Kidney capillary endothelial cell (primary cell): ENCODE data around the gene MYO3B.
"Not testable (repeated sequence)": the region's sequence is repeated elsewhere in the genome, so short reads cannot be mapped to it uniquely, and the experiment has no call there.

Experiments
- DNase-seq: peaks from one replicate; pipeline ENCODE4 v3.0.0-alpha.2; 2018; ENCODE audit warnings: low spot score

MYO3B gene

DNA sequence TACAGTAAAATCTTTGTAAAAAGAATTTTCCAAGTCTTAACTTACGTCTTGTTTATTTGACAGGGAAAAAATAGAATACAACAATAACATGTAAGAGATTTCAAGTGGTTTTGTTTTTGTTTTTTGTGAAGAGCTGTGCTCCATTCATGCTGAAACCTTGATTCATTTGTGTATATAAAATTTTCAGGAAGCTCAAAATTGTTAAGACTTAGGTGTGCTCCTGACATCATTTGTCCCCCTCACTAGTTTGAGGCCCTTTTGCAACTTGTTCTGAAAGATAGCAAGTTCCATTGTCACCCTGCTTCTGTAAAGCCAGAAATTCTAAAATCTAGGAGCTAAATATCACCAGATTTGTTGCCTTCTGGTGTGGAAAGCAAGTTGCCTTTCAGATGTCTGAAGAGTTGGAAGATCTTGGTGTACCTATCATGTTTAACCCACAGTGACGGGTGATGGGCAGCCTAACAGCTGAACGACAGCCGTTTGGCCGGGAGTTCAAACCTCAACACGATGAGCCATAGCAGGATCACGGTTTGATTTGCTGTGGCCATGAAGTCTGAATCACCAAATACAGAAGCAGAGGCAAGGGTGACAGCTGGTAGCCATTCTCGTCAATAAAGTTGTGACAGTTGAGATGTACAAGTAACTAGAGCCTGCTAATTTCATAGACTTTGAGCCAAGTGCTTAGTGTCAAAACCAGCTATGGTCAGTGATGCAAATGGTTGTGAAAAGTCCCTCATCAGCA, 331.7 kb downstream of the MYO3B start:
- no peak for DNase-seq

DNA sequence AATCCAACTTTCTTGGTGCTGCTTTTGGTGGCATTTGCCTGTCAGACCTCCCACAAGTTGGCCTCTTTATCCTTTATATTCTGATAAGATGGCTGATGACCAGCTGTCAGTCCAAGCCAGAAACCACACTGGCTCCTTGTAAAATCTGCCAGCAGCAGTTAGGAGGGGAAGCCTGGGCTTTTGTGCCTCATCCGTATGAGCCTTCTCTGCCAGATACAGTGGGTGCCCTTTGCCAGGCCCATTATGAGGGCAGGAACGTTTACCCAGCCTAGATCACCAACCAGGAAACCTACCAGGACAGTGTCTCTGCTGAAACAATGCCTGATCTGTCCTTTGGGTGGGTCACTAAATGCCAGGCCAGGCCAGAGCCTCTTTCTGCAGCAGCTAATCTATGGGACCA, 334.3 kb downstream of the MYO3B start:
- no peak for DNase-seq

DNA sequence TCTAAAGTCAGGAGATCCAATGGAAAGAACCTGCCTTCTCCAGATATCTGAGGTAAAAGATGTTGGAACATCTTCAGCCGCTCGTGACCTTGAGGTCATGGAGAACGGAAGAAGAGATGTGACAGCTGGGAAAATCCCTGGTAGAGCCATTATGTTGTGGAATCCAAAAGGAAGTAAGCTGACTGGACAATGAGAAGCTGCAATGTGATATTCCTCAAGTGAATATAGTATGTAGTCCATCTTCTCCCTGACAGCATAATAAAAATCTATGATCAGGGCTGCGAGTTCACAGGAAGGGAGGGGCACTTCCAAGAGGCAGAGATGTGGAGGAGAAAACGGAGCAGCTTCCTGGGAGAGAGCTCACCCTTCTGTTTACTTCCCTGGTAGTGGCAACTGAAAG, 336.2 kb downstream of the MYO3B start:
- DNase-seq, result no peak

DNA sequence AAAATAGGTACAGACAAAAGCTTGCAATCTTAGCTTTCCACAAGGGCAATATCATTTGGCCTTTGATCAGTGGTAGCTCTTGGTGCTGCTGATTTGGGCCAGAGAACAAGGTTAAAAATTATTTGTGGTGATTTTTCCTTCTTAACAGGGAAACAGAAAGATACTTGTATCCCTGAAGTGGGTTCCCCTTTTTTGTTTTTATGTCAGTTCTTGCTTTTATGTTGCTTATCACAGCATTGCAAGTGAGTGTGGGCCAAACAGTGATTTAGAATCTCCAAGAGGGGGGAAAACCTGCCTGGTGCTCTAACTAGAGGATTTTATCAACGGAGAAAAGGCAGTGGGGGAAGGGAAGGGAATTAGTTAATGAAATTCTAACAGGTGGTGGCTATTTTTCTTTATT, 339.6 kb downstream of the MYO3B start:
- no peak for DNase-seq

DNA sequence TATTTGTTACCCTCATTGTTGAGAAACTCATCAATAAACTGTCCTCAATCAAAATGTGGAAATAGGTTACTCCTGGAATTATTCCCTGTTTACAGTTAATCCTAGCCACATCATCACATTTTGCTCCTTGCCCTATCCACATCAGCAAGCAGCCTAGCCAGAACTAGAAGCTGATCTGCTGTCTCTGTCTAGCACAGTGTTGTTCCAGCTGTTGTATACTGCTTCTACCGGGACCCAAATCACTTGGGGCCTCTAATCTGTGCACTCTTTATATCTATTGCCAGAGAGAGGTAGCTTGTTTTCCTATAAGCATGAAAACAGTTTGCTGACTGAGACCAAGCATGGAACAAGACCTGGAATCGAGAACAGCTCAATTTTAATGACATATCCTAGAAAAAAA, 341.0 kb downstream of the MYO3B start:
- no peak for DNase-seq

GRCh38 chr2:170521299-170521698, 343.4 kb downstream of the MYO3B start:
- DNase-seq, result no peak

GRCh38 chr2:170523506-170523905, 345.6 kb downstream of the MYO3B start:
- no peak for DNase-seq

DNA sequence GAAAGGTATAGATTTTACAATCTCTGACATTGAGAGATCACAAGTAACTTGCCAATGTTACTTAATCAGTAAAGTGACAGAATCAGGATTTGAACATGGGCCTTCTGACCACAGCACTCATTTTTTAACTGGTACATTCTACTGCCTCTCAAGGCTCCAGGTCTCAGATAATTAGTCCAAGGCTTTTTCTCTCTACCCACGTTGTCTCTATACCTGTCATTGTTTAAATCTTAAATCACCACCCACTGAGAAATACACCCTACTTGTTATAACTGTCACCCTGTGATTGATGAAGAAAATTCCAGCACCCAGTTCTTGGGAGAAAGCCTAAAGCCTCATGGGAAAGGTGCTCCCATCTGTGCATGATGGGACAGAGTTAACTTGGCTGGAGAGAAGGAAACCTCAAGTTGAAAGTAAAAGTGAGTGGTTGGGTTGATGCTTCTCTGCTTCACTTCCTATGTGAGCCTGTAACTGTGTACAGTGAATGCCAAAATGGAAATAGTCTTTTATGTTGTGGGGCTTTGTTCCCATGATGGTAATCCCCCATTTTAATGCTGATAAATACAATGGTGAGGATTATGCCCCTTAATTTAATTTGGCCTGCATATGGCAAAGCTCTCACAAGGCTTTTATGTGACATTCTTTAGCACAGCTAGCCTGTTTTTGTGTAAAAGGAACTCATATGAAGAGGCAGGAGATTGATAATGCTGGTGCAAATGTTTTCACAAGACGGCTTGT, 347.1 kb downstream of the MYO3B start:
- DNase-seq, result no peak

DNA sequence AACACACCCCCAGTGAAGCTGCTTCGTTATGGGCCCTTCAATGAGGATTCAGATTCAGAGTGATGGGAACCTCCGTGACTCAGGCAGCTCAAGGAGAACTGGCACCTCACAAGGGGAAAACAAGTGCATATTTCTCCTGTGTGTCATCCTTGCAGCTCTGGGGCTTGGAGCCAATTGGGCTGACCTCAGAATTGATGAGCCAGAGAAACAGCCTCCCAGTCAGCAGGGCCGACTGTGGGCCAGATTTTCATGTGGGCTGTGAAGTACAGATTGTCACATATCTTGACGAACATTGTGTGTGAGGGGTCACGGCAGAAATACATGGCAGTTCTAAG, 347.6 kb downstream of the MYO3B start:
- DNase-seq, result peak; percentile 92

DNA sequence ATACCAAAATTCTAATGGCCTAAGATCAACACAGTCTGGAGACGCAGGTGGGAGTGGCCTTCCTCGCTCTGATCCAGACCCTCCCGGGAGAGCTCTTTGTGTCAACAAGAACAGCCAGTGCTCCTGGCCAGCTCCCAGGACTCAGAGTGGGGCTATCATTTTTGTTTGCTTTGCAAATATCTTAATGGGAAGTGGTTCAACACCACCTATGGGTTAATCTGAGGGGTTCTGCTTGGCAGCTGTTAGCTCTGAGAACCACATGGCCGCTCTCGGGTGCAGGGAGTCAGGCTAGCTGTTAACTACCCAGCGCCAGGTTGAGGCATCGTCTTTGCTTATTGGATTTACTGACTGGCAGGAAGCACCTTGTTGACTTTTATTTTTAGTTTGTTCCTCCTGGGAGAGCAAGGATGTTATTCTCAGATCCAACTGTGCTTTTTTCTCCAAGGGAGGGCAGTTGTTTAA, 352.4 kb downstream of the MYO3B start:
- DNase-seq, result no peak

GRCh38 chr2:170530803-170531564, 353.0 kb downstream of the MYO3B start:
- no peak for DNase-seq

- DNase-seq, result no peak
These were observed 353.9 kb downstream of the MYO3B start for GRCh38 chr2:170531876-170532275.

DNA sequence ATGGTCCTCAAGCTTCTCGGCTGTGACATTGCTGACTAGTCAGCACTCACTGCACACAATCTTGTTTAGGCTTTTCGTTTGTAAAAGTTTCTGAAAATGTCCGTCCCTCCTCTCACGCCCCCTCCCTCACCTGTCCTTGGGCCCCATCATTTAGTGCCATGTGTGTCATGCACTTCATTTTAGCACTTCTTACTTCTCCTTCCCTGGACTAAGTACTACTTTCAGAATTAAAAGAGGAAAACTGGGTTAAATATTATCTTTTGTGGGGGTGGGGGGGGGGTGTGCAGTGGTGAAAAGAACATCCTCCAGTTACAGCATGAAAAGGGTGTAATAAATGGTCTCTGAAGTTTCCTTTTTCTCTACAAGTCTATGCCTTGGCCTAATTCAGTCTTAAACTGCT, 355.2 kb downstream of the MYO3B start:
- no peak for DNase-seq

- no peak for DNase-seq
These were observed 357.6 kb downstream of the MYO3B start for GRCh38 chr2:170535552-170535951.

- DNase-seq, result no peak
These were observed 366.9 kb downstream of the MYO3B start for GRCh38 chr2:170544817-170545216.

DNA sequence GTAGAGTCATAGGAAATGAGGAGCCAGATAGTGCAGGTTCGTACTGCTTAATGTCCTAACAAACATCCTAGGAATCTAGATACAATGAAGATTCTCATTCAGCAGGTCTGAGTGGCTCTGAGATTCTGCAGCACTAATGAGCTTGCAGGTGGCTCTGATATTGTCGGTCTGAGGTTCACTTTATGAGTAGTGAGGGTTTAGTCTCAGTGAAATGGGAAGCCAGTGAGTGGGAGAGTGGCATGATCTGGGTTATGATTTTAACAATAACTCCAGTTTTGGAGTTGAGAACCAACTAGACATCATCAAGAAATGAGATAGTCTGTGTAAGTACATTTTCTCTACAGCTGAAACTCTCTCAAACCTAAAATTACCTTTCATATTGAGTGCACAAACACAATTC, 370.4 kb downstream of the MYO3B start:
- DNase-seq, result no peak

- no peak for DNase-seq
These were observed 372.6 kb downstream of the MYO3B start for GRCh38 chr2:170550501-170550900.

DNA sequence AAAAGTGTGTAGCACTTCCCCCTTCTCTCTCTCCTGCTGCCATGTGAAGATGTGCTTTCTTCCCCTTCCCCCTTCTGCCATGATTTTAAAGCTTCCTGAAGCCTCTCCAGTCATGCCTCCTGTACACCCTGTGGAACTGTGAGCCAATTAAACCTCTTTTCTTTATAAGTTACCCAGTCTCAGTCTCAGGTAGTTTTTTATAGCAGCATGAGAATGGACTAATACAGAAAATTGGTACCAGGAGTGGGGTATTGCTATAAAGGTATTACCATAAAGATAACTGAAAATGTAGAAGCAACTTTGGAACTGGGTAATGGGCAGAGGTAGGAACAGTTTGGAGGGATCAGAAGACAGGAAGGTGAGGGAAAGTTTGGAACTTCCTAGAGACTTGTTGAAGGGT, 374.0 kb downstream of the MYO3B start:
- DNase-seq, result not testable (repeated sequence)

GRCh38 chr2:170553748-170554147, 375.8 kb downstream of the MYO3B start:
- no peak for DNase-seq

DNA sequence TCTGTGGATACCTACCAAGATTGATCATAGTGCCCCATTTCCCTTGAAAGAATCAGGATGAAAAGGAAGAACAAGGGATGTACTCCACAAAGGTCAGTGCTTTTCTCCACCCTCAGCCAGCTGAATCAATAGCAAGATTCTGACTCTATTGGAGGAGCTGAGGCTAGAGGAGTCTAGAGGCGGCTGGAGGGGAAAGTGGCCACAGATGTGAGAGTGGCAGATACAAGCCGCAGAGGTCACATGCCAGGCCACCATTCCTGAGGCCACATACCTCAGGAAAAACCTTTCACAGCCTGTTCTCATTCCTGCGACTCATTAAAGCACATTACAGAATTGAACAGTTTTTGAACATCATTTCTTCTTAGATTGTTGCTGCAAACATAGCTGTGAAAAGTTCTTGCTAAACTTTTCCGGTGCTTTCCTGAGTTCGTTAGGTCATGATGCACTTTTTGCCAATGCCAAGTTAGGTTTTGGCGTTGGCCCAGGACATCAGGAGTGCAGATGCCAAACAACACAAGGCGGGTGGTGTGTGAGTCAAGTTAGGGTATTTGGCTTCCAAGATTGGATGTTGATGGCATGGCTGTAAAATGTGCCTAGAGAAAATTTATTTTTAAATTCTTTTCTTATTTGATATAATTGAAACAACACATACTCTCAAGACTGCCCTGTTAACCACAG, 376.5 kb downstream of the MYO3B start:
- DNase-seq, result no peak

DNA sequence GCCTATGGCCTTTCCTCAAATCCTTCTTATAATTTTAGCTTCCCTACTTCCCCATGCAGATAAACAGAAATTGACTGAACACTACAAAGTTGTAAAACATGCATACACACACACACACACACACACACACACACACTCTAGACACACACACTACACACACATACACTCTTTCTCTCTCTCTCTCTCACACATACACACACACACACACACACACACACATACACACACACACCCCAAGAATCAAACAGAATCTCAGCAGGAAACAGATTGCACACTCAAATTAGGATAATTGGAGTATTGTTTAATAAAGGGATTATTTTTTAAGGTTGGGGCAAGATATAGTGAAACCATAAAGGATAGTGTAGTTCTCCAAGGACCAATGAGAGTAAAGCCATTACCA, 385.0 kb downstream of the MYO3B start:
- DNase-seq, result no peak

DNA sequence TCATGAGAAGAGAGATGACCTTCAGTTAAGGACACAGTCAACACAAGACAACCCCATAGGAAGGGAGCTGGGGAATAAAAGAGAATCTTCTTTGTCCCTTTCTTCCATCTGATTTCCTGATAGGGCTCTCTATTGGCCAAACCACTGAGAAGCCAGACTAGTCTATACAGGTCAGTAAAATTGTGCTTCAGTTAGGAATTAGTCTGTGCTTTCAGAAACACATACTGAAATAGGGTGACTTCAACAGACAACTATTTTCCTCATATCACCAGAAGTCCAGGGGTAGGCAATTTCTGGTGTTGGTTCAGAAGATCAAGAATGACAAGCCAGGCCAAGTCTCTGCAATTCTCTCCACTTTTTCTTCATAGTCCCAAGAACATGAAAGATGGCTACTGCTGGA, 385.5 kb downstream of the MYO3B start:
- no peak for DNase-seq
